Measurements from ENCODE around the gene CDHR2.
"Not testable (repeated sequence)": the region's sequence is repeated elsewhere in the genome, so short reads cannot be mapped to it uniquely, and the experiment has no call there.

The CDHR2 gene

GRCh38 chr5:176538230-176538988 lies 10.7 kb upstream of the CDHR2 start:
- in situ Hi-C loops (cut with MboI; ENCODE audit: low sequenced_read_pairs) = no loop called here

- in situ Hi-C loops (cut with MboI; ENCODE audit: low sequenced_read_pairs) = no loop called here
Measured at GRCh38 chr5:176538989-176539384, 10.2 kb upstream of the CDHR2 start.

- in situ Hi-C loops (cut with MboI; ENCODE audit: low sequenced_read_pairs) = no loop called here
Measured at GRCh38 chr5:176540476-176540899, 8.7 kb upstream of the CDHR2 start.

- in situ Hi-C loops (cut with MboI; ENCODE audit: low sequenced_read_pairs) = no loop called here
Measured at GRCh38 chr5:176540956-176541337, 8.2 kb upstream of the CDHR2 start.

- in situ Hi-C loops (cut with MboI; ENCODE audit: low sequenced_read_pairs) = no loop called here
Measured at GRCh38 chr5:176541338-176542134, 7.6 kb upstream of the CDHR2 start.

GRCh38 chr5:176542135-176542595 lies 7.0 kb upstream of the CDHR2 start:
- in situ Hi-C loops (cut with MboI; ENCODE audit: low sequenced_read_pairs) = no loop called here

- in situ Hi-C loops (cut with MboI; ENCODE audit: low sequenced_read_pairs) = no loop called here
Measured at GRCh38 chr5:176542596-176543427, 6.3 kb upstream of the CDHR2 start.

GRCh38 chr5:176543428-176544182 lies 5.5 kb upstream of the CDHR2 start:
- in situ Hi-C loops (cut with MboI; ENCODE audit: low sequenced_read_pairs) = no loop called here

- in situ Hi-C loops (cut with MboI; ENCODE audit: low sequenced_read_pairs) = no loop called here
Measured at GRCh38 chr5:176545388-176545736, 3.8 kb upstream of the CDHR2 start.

- in situ Hi-C loops (cut with MboI; ENCODE audit: low sequenced_read_pairs) = no loop called here
Measured at GRCh38 chr5:176545737-176546509, 3.2 kb upstream of the CDHR2 start.

GRCh38 chr5:176547802-176548201 lies 1.3 kb upstream of the CDHR2 start:
- in situ Hi-C loops (cut with MboI; ENCODE audit: low sequenced_read_pairs) = no loop called here

- in situ Hi-C loops (cut with MboI; ENCODE audit: low sequenced_read_pairs) = no loop called here
Measured at GRCh38 chr5:176549871-176550270, 729 bp downstream of the CDHR2 start.

GRCh38 chr5:176550275-176550831 lies 1.2 kb downstream of the CDHR2 start:
- in situ Hi-C loops (cut with MboI; ENCODE audit: low sequenced_read_pairs) = no loop called here

- in situ Hi-C loops (cut with MboI; ENCODE audit: low sequenced_read_pairs) = not testable (repeated sequence)
Measured at GRCh38 chr5:176550937-176551336, 1.8 kb downstream of the CDHR2 start.

- in situ Hi-C loops (cut with MboI; ENCODE audit: low sequenced_read_pairs) = no loop called here
Measured at GRCh38 chr5:176552332-176552869, 3.3 kb downstream of the CDHR2 start.

GRCh38 chr5:176553260-176554085 lies 4.3 kb downstream of the CDHR2 start:
- in situ Hi-C loops (cut with MboI; ENCODE audit: low sequenced_read_pairs) = no loop called here

- in situ Hi-C loops (cut with MboI; ENCODE audit: low sequenced_read_pairs) = no loop called here
Measured at GRCh38 chr5:176557846-176558245, 8.7 kb downstream of the CDHR2 start.

GRCh38 chr5:176559683-176560082 lies 10.5 kb downstream of the CDHR2 start:
- in situ Hi-C loops (cut with MboI; ENCODE audit: low sequenced_read_pairs) = no loop called here

Measured in hTERT RPE-1 (cell line).